22Rv1 (cell line): ENCODE results near the gene CD274.

ENCODE experiments used
- H3K27ac ChIP-seq: fragments of 450-650 bp; 2 replicates; pipeline ENCODE4 v1.5.1; 2017
- ZFX ChIP-seq: fragments of 450-650 bp; IDR thresholded peaks from 2 replicates; pipeline ENCODE4 v1.6.1; 2017; ENCODE audit warnings: antibody characterized with exemption, borderline replicate concordance
- TF ChIP-seq, protein P1 (sequence below): fragments of 450-650 bp; IDR thresholded peaks from 2 replicates; pipeline ENCODE4 v1.5.1; 2017; ENCODE audit warnings: mild to moderate bottlenecking

The CD274 gene

DNA sequence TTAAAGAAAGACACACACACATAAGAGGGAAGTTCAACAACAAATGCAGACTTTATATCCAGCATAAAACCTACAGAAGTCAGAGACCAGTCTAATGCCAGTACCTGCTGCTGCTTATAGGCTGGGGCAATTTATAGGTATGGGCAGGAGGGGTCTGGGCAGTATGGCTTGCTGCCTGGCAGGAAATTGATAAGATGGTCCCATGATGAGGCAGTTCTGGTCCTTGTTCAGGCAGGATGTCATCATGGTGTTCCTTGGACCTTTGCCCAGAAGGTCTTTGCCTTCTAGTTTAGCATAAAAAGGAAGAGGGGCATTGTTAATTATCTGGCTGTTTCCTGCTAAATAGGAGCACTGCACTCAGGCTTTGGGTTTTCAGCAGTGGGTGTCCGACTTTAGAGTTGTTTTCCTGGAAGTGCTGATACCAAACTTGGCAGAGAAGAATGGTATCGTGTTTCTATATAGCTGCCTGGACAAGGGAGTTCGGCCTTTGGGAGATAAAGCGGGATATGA is 49.6 kb downstream of the CD274 start:
- TF ChIP-seq, protein P1, sequence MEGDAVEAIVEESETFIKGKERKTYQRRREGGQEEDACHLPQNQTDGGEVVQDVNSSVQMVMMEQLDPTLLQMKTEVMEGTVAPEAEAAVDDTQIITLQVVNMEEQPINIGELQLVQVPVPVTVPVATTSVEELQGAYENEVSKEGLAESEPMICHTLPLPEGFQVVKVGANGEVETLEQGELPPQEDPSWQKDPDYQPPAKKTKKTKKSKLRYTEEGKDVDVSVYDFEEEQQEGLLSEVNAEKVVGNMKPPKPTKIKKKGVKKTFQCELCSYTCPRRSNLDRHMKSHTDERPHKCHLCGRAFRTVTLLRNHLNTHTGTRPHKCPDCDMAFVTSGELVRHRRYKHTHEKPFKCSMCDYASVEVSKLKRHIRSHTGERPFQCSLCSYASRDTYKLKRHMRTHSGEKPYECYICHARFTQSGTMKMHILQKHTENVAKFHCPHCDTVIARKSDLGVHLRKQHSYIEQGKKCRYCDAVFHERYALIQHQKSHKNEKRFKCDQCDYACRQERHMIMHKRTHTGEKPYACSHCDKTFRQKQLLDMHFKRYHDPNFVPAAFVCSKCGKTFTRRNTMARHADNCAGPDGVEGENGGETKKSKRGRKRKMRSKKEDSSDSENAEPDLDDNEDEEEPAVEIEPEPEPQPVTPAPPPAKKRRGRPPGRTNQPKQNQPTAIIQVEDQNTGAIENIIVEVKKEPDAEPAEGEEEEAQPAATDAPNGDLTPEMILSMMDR = no peak
- no peak for TF ChIP-seq ZFX
- H3K27ac ChIP-seq = no peak overlapping the region

DNA sequence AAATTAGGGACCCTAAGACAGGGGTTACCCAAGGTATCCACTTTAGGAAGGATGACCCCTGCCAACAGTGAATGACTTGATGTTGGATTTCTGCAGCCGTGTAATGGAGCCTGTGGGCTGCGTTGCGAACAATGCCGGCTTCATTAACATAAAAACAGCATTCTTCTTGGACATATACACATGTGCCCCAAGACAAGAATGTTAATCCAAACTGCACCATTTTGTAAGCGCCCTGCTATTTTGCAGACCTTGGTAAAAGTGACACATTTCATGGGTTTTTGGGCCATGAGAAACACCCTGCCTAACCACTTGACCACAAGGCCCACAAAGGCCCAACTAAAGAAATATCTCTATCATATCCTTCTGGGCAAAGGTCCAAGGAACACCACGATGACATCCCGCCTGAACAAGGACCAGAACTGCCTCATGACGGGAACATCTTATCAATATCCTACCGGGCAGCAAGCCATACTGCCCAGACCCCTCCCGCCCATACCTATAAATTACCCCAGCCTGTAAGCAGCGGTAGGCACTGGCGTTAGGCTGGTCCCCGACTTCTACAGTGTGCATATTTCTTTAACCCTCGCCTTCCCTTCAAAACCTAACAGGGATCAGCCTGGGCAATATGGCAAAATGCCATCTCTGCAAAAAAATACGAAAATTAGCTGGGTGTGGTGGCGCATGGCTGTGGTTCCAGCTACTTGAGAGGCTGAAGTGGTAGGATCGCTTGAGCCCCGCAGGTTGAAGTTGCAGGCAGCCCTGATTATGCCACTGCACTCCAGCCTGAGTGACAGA is 50.3 kb downstream of the CD274 start:
- no peak for TF ChIP-seq ZFX
- TF ChIP-seq, protein P1 = no peak
- no peak overlapping the region for H3K27ac ChIP-seq

DNA sequence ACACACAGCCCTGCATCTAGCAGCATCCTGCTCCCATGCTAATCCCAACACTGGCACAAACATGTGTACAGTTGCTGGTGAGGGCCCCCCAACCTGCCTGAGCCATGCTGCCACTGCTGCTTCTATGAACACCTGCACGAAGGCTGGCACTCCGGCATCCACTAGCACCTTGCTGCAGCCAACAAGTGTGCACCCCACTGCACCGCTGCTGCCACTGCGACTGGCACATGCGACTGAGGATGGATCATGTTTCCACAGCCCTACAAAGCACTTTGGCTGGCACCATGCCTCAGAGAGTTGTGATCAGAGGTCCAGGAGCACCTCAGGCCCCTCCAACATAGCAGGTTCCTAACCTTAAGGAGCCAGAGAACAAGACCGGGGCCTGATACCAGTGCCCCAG is 52.2 kb downstream of the CD274 start:
- TF ChIP-seq, protein P1 = no peak
- no peak for TF ChIP-seq ZFX
- H3K27ac ChIP-seq = no peak overlapping the region

DNA sequence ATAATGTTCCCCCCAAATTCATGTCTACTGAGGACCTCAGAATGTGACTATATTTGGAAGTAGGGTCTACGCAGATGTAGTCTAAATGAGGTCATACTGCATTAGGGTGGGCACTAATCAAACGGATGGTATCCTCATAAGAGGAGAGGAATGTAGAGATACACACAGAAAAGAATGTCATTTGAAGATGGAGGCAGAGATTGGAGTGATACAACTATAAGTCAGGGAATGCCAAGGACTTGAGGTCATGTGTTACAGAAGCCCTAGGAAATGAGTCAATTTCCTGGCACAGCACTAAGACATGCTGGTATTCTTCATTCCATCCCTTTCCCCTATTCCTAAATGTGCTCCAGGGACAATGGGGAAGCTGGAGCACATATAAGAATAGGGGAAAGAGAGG is 59.2 kb downstream of the CD274 start:
- H3K27ac ChIP-seq = no peak overlapping the region
- TF ChIP-seq, protein P1 = no peak
- TF ChIP-seq ZFX = no peak

DNA sequence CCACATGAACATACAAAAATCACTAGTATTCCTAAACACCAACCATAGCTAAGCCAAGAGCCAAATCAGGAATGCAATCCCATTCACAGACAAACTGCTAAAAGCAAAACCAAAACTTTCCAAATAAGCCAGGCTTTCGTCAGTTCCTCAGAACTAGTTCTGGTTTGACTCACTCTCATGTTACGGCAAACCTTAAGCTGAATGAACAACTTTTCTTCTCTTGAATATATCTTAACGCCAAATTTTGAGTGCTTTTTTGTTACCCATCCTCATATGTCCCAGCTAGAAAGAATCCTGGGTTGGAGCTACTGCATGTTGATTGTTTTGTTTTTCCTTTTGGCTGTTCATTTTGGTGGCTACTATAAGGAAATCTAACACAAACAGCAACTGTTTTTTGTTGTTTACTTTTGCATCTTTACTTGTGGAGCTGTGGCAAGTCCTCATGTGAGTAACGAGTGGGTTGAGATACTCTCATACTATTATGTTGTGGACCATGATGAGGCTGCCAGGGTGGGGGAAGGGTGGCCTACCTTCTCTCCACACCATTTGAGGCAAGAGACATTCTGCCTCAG is 60.1 kb downstream of the CD274 start, which contains the start of gene PDCD1LG2:
Gene PDCD1LG2 (plus strand): TSS at position 172 of the 572 bp plus-strand sequence. CDS start 12,016 bp downstream, outside the sequence.
- no peak for TF ChIP-seq ZFX
- TF ChIP-seq, protein P1 = no peak
- H3K27ac ChIP-seq = no peak within 1 kb of the TSS

DNA sequence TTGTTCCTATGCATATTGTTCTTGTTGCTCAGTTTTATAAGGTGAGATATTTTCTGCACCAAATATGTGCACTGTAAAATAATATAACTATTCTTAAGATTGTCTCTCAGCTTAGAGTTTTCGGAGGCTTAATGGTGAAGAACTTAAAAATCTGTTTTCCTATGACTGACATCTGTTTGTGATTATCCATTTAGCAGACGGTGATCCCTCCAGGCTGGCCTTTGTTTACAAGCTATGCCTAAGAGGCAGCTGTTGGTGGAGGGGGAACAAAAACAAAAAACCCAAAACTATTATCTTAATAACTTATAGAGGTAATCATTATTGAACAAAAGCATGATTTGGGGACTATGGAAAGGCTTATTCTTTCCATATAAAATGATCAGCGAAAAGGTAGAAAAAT is 60.6 kb downstream of the CD274 start:
- no peak overlapping the region for H3K27ac ChIP-seq
- TF ChIP-seq, protein P1 = no peak
- TF ChIP-seq ZFX = no peak

DNA sequence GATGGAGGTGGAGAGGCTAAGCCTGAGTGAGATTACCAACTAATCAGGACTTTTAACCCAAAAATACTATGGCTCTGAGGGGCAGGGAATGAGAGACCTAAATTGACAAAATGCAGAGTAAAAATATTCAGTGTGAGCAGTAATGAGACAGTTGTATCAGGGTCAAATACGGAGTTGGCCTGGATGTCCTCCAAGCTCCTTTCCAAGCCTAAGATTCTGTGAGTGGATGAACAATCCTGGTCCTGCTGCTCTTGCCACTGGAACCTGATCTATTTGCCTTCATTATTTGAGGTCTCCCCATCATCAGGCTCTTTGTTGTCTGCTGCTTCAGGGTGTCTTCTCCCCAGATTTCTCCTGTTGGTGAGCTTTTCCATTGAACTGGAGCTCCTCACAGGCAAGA is 61.1 kb downstream of the CD274 start:
- TF ChIP-seq, protein P1 = no peak
- no peak for TF ChIP-seq ZFX
- no peak overlapping the region for H3K27ac ChIP-seq
